Cortex of kidney (tissue), 1 donor: Measurements from ENCODE around the gene HSD17B8.

Source experiments
- DNase-seq: peaks from one replicate; lab custom pipeline; 2025; lab: John Stamatoyannopoulos, UW

HSD17B8 gene

DNA sequence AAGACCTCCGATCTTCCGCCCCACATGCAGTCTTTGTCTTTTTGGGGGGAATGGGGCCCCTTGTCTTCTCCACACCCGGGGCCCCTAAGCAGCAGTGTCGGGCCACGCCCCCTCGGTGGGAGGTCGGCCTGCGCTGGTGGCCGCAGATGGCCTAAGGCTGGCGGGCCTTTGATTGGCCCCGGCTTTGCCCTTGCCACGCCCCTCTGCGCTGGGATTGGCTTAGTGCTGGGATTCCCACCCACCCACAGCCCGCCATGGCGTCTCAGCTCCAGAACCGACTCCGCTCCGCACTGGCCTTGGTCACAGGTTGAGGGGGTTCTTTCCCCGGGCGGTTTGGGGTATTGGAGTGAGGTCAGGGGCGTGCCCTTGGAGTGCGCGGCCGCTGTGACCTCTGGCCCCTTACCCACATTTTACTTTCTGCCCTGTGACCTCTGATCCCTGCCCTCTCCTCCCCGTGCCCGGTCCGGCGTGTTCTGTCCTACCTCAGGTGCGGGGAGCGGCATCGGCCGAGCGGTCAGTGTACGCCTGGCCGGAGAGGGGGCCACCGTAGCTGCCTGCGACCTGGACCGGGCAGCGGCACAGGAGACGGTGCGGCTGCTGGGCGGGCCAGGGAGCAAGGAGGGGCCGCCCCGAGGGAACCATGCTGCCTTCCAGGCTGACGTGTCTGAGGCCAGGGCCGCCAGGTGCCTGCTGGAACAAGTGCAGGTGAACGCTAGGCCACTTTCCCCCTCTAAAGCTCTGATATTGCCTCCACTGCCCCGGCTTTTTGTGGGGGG is at the start of gene HSD17B8:
TSS of gene HSD17B8 (plus strand) at position 241 of the 776 bp plus-strand sequence. CDS start at position 255, 14 bp downstream.
- DNase-seq = no peak

- DNase-seq = no peak
These were observed 47.9 kb upstream of the HSD17B8 start for GRCh38 chr6:33156561-33156960.

- no peak for DNase-seq
These were observed 47.5 kb upstream of the HSD17B8 start for GRCh38 chr6:33156964-33157363.

DNA sequence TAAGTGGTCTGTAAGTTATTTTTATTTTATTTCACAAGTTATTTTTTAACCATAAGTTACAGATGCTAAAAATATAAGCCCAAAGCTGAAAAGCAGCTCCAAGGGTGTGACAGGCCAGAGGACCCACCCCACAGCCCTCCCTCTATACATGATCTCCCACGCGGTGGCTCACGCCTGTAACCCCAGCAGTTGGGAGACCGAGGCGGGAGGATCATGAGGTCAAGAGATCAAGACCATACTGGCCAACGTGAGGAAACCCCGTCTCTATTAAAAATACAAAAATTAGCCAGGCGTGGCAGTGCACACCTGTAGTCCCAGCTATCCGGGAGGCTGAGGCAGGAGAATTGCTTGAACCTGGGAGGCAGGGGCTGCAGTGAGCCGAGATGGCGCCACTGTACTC is 44.4 kb upstream of the HSD17B8 start:
- no peak for DNase-seq

DNA sequence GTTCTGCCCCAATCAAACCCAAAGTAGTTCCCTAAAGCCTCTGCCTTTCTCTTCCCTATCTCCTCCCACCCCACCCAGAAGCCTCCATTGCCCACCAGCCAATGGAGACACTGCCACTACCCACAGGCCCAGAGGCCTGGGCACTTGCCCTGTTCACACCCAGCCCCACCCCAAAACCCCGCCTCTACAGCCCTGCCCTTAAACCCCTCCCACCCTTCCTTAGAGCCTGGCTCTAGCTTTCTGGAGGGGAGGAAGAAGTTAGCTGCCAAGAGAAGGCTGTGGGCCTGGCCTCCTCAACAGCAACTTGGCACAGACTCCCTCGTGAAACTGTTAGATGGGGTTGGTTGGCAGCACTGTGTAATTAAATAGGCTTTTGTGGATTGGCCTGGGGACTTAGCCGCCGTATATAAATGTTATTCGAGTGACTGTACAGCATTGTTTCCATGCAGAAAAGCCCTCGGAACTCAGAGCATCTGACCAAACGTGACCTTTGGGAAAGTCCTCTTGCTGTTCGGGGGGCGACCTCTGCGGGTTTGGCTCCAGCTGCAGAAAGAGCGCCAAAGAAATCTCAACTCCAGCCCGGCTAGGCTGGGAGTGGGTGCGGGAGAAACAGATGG is 43.6 kb upstream of the HSD17B8 start:
- DNase-seq = no peak

GRCh38 chr6:33161354-33162331 is 42.8 kb upstream of the HSD17B8 start:
- no peak for DNase-seq

DNA sequence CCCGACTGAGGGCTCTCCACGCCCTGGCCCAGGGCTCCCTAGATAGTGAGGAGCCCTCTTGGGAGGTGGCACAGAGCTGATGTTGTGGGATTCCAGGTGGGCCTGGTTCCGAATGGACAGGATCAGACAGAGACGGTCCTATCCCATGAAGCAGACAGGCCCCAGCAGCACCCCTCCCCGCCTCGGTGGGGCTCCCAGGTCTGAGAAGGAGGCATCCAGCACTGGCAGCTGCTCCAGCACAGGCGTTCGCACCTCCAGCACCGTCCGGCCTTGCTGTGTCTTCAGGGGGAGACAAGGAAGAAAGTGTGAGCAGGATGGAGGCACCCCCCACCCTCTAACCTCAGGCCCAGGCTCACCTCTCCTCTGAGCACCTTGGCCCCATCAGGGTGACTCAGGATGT is 40.9 kb upstream of the HSD17B8 start:
- no peak for DNase-seq

DNA sequence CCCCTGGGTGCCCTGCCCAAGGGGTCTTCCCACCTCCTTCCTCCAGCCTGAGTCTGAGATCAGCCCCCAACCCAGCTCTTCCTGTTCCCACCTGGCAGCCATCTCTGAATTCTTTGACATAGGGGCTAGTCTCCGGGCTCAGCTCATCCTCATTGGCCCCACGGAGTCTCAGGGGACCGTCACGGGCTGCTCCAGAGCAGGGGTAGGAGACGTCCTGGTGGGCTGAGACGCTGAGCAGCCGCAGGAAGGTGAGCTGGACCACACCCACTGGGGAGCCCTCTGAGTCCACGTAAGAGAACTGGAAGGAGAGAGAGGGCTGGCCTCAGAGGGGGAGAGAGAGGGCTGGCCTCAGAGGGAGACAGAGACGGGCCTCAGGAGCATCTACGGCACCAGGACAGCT is 40.3 kb upstream of the HSD17B8 start:
- no peak for DNase-seq

DNA sequence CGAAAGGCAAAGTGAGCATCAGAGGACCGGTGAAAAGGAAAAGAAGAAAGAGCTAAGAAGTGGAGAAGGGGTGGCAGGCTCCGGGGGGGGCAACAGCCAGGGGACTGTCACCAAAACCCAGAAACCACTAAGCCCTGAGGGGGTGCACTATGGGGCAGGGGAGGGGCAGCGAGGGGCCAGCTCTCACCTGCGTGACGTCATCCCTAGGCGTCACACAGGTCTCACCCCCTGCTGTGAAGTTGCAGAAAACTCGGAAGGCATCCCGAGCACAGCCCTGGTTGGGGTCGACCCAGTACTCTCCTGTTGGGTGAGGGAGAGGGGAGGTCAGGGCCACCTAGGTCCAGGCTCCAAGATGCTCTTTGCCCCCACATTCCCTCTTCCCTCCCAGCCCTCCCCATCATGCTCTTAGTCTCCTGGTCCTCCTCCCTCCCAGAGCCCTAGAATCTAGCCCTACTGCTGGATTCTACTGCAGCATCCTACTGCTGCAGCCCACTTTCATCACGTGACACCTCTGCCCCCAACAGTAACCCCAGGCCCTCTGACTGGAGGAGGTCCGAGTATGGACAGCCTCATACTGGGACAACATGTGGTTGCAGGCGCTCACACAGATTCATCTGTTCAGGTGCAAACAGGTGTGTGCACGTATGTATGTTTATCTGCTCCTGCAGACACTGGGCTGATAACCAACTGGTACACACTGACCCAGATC is 39.6 kb upstream of the HSD17B8 start:
- DNase-seq = no peak

DNA sequence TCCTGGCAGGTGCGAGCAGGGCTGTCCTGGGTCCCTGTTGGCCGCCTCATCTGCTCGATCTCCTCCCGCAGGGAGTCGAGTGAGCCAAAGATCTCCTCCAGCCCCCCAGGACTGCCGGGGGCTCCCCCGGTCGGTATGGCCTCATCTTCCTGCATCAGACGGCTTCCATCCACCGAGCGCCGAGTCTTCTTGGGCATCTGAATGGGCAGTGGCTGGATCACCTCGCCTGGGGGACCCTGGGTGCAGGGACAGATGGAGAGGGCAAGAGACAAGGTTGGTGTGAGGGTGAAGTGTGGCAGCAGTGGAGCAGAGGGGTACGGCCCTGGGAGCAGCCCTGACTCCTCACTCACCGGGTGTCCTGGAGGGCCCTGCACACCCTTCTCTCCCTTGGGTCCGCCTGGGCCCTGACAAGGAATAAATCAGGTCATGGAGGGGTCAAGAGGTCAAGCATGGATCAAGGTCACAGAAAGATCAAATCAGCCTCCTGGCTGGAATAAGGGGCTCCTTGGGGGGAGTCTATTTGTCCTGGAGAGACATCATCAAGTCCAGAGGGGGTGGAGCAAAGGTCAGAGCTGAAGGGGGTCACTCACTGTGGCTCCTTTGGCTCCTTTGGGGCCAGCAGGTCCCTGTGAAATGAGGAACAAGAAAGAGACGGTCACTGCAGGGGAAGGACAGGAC is 38.7 kb upstream of the HSD17B8 start:
- no peak for DNase-seq

GRCh38 chr6:33166363-33166762 is 38.1 kb upstream of the HSD17B8 start:
- DNase-seq = no peak

GRCh38 chr6:33166811-33167210 is 37.6 kb upstream of the HSD17B8 start:
- no peak for DNase-seq

DNA sequence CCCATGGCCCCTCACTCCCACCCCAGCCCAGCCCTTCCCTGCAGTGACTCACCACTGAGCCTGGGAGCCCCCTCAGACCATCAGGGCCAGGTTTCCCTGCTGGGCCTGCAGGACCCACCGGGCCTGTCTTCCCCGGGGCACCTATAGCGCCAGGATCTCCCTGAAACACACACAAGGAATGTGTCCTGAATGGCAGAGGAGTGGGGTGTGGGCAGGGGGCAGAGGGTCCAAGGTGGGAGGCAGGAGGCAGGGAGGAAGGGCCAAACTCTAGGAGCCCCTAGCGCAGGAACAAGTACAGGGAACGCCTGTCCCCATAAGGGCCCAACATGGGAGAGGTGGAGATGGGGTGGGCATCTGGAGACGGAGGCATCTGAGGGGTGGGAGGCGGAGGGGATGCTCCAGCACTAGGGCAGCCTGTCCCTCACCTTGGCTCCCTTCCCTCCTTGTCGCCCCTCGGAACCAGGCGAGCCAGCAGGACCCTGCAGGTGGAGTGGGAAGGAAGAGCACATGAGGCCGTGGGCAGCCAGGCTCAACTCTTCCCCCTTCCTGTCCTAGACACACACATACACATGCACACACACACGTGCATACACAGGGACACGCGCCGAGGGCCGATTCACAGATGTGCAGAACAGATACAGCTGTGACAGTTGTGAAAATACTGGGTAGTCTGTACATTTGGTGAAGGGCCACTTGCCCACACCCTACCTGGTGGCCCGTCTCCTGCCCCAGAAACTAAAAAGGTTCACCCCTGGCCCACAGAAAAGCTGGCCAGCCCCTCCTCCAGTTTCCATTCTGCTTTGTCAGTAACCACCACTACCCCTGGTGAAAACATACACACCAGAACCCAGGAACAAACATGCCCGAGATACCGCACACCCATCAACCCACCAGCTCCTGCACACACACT is 36.8 kb upstream of the HSD17B8 start:
- DNase-seq = no peak

- no peak for DNase-seq
These were observed 36.2 kb upstream of the HSD17B8 start for GRCh38 chr6:33168284-33168601.

DNA sequence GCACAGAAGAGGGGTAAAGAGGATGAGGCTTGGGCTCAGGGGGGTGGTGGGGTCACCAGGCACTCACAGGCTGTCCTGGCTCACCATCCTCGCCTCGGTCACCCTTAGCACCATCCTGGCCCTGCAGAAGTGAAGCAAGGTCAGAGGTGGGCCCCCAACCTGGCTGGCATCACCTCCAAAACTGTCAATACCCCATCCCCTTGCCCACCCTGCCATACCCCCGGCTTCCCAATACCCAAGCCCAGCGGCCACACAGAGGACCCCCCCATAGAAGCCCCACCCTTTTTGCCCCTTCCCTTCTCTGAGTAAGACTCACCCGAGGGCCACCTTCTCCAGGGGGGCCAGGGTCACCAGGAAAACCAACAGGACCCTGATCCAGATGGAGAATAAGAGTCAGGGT is 35.8 kb upstream of the HSD17B8 start:
- no peak for DNase-seq

DNA sequence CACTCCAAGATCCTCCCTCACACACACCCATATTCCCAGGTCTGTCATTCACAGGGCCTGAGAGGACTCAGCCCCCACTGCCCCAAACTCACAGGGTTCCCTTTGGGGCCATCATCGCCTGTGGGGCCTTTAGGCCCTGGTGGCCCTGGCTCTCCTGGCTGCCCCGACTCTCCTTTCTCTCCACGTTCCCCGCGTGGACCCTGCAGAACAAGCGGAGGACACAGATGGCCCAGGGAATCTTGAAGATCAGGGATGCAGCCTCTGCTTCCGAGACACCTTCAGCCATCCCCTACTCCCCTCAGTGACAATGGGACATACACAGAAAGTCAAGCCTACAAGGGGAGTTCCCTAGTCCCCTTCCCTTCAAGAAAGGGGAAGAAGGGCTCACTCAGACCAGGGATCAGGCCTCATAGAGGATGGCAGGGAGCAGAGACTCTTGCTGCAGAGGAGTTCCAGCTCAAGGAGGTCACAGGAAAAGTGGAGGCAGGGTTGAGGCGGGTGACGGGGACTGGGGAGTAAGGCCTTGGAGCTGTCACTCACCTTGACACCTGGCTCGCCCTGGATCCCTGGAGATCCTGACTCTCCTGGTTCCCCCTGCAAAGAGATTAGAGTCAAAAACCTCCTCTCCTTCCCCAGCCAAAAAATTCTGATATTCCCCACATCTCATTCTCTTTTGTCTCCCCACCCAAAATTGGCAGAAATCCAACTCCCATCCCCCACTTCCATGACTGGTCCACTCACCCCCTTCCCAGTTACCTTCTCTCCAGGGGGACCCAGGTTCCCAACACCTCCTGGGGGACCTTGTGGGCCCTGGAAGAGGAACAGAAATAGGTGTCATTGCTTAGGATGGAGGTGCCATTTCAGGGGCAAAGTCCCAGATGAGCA is 34.9 kb upstream of the HSD17B8 start:
- DNase-seq = no peak

DNA sequence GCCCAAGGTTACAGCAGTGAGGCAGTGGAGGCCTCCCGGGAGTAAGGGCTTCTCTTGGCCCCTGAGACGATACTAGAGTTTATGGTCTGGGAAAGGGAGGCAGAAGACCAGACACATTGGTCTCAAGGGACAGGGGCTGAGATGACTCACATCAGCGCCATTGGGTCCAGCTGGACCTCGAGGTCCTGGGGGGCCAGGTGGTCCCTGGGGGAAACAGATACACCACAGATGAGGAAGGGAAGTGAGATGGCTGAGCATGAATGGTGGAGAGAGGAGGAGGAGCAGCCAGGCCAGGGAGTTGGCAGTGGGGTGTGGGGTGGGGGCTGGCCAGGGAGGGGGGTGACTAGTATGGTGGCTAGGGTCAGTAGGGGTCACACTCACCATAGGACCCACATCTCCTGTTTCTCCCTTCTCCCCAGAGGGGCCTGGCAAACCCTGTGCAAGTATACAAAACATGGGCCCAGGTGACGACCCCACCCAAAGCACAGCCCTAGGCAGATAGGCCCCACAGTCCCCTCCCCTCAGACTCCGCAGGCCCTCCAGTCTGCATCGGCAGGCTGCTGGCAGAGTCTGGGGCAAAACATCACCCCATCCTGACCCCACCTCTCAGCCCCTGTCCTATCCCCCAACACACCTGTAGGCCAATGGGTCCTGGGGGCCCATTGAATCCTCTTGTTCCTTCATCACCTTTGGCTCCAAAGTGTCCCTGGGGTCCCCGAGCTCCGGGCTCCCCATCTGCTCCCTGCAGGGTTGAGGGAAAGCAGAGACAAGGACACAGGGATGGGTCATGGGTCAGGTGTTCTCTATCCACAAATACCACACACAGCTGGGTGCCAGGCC is 34.1 kb upstream of the HSD17B8 start:
- DNase-seq = no peak
